GM23338 (cell line): ENCODE data around the gene HTR4. TPM values are rescaled to one million over a fixed set of nuclear protein-coding genes. Genes with fewer than 3 reads are reported as not detected.

ENCODE experiments used
- ATAC-seq: fragments of 200-7000 bp; cut with Tn5 transposase; 3 replicates; pipeline ENCODE4 v1.9.1; 2020
- DNase-seq: peaks from one replicate; pipeline ENCODE4 v3.0.0-alpha.2; 2015; ENCODE audit warnings: low spot score
- H2AFZ ChIP-seq: fragments of 200-600 bp; sonication (generic); 2 replicates; pipeline ENCODE4 v1.8.0; 2016; ENCODE audit warnings: antibody characterized with exemption, mild to moderate bottlenecking, moderate library complexity
- H3F3A ChIP-seq: fragments of 200-600 bp; sonication (generic); replicated peaks from 2 replicates; pipeline ENCODE4 v1.8.0; 2017; ENCODE audit warnings: antibody characterized with exemption, mixed run types, low read depth
- H3K27ac ChIP-seq: fragments of 200-600 bp; sonication (generic); 2 replicates; pipeline ENCODE4 v1.6.1; 2016; ENCODE audit warnings: low read depth
- H3K27me3 ChIP-seq: fragments of 200-600 bp; sonication (generic); 2 replicates; pipeline ENCODE4 v1.8.0; 2016; ENCODE audit warnings: mild to moderate bottlenecking, mixed run types, moderate library complexity; ENCODE audit not compliant: insufficient read depth
- H3K36me3 ChIP-seq: fragments of 200-600 bp; sonication (generic); 2 replicates; pipeline ENCODE4 v1.8.0; 2016; ENCODE audit warnings: mild to moderate bottlenecking; ENCODE audit not compliant: insufficient read depth
- H3K4me1 ChIP-seq: fragments of 200-600 bp; sonication (generic); 2 replicates; pipeline ENCODE4 v1.8.0; 2016; ENCODE audit warnings: mild to moderate bottlenecking, moderate library complexity; ENCODE audit not compliant: insufficient read depth
- H3K4me2 ChIP-seq: fragments of 200-600 bp; sonication (generic); 2 replicates; pipeline ENCODE4 v1.7.1; 2017; ENCODE audit warnings: mixed run types
- H3K4me3 ChIP-seq: fragments of 200-600 bp; sonication (generic); 2 replicates; pipeline ENCODE4 v1.6.1; 2016; ENCODE audit warnings: mixed run types
- H3K79me2 ChIP-seq: fragments of 200-600 bp; sonication (generic); replicated peaks from 2 replicates; pipeline ENCODE4 v1.8.0; 2017; ENCODE audit warnings: mild to moderate bottlenecking; ENCODE audit not compliant: insufficient read depth
- H3K9me2 ChIP-seq: fragments of 200-600 bp; sonication (generic); 2 replicates; pipeline ENCODE4 v1.8.0; 2017; ENCODE audit not compliant: insufficient read depth
- H4K20me1 ChIP-seq: fragments of 200-600 bp; sonication (generic); replicated peaks from 2 replicates; pipeline ENCODE4 v1.8.0; 2017; ENCODE audit warnings: mild to moderate bottlenecking; ENCODE audit not compliant: insufficient read depth
- H3K27ac Mint-ChIP-seq: 2 replicates; pipeline ENCODE4 v1.8.0; 2020; ENCODE audit warnings: inconsistent platforms, mild to moderate bottlenecking, moderate library complexity, mixed read lengths
- H3K27me3 Mint-ChIP-seq: 3 replicates; pipeline ENCODE4 v1.8.0; 2022; ENCODE audit warnings: low read depth, mild to moderate bottlenecking, moderate library complexity, mixed read lengths, inconsistent platforms; ENCODE audit not compliant: insufficient read depth, poor library complexity
- H3K36me3 Mint-ChIP-seq: 3 replicates; pipeline ENCODE4 v1.8.0; 2021; ENCODE audit warnings: low read depth, mild to moderate bottlenecking, inconsistent platforms, moderate library complexity, mixed read lengths
- H3K4me1 Mint-ChIP-seq: 3 replicates; pipeline ENCODE4 v1.8.0; 2020; ENCODE audit warnings: mild to moderate bottlenecking, inconsistent platforms, mixed read lengths
- H3K4me3 Mint-ChIP-seq: 3 replicates; pipeline ENCODE4 v1.8.0; 2021; ENCODE audit warnings: moderate library complexity, mild to moderate bottlenecking, inconsistent platforms, mixed read lengths
- H3K9me3 Mint-ChIP-seq: 3 replicates; pipeline ENCODE4 v1.8.0; 2020; ENCODE audit warnings: moderate library complexity, mild to moderate bottlenecking, inconsistent platforms, mixed read lengths
- CREB1 ChIP-seq: fragments of 250-450 bp; sonication (Bioruptor Pico); IDR thresholded peaks from 2 replicates; pipeline ENCODE4 v1.5.0; 2020; ENCODE audit warnings: low read depth, mild to moderate bottlenecking, moderate library complexity
- CTCF ChIP-seq, 2 experiments: fragments of 200-600 bp in 1 of 2; sonication (generic) in 1 of 2; conservative IDR thresholded peaks; 2 replicates each; pipeline versions ENCODE4 v1.5.1 to v1.6.1; 2016 to 2017; ENCODE audit warnings: antibody characterized with exemption in 2 of 2, low read depth in 2 of 2, mild to moderate bottlenecking in 2 of 2, moderate library complexity in 1 of 2
- ETS1 ChIP-seq: IDR thresholded peaks from 2 replicates; pipeline ENCODE4 v1.6.1; 2016; ENCODE audit warnings: antibody characterized with exemption
- EZH2 ChIP-seq: fragments of 200-600 bp; sonication (generic); IDR thresholded peaks from one replicate; pipeline ENCODE4 v1.8.0; 2017; ENCODE audit warnings: antibody characterized with exemption, mild to moderate bottlenecking, low read depth; ENCODE audit not compliant: unreplicated experiment
- EZH2phosphoT487 ChIP-seq: fragments of 200-600 bp; sonication (generic); IDR thresholded peaks from one replicate; pipeline ENCODE4 v1.8.1; 2018; ENCODE audit warnings: antibody characterized with exemption; ENCODE audit not compliant: unreplicated experiment
- JUNB ChIP-seq: IDR thresholded peaks from one replicate; pipeline ENCODE4 v1.6.1; 2016; ENCODE audit warnings: antibody characterized with exemption; ENCODE audit not compliant: unreplicated experiment
- NANOG ChIP-seq: IDR thresholded peaks from 2 replicates; pipeline ENCODE4 v1.6.1; 2016; ENCODE audit warnings: antibody characterized with exemption, borderline replicate concordance
- POLR2AphosphoS5 ChIP-seq: IDR thresholded peaks from 2 replicates; pipeline ENCODE4 v1.6.1; 2016; ENCODE audit warnings: antibody characterized with exemption, low read depth
- REST ChIP-seq: IDR thresholded peaks from one replicate; pipeline ENCODE4 v1.6.1; 2018; ENCODE audit warnings: antibody characterized with exemption; ENCODE audit not compliant: unreplicated experiment
- STAT1 ChIP-seq: IDR thresholded peaks from one replicate; pipeline ENCODE4 v1.6.1; 2016; ENCODE audit warnings: antibody characterized with exemption; ENCODE audit not compliant: unreplicated experiment
- ZNF114 ChIP-seq: fragments of 250-450 bp; sonication (Bioruptor Pico); IDR thresholded peaks from 2 replicates; pipeline ENCODE4 v1.5.0; 2020; ENCODE audit warnings: mild to moderate bottlenecking, moderate library complexity
- ZNF331 ChIP-seq: fragments of 250-450 bp; sonication (Bioruptor Pico); IDR thresholded peaks from 2 replicates; pipeline ENCODE4 v1.5.0; 2020; ENCODE audit warnings: low read depth, mild to moderate bottlenecking, moderate library complexity
- polyA plus RNA-seq: library from polyadenylated mRNA; unstranded; fragments of >200 nt; fragmentation: Nextera tagmentation; extraction: Ambion mirVana; gene quantifications from 2 replicates; pipeline ENCODE4 v1.2.1, GENCODE V29; 2016
- total RNA-seq: library from RNA; depleted of rRNA; stranded (reverse); fragments of >200 nt; shearing (Covaris generic); gene quantifications from 2 replicates; pipeline ENCODE4 v1.2.3, GENCODE V29; 2014

HTR4 gene
- total and polyA plus RNA-seq, 2 experiments from 2014 or later = 0.10 TPM; not detected in 1

GRCh38 chr5:148653291-148653835 is 964 bp downstream of the HTR4 start:
- TF ChIP-seq ZNF114 (CRISPR knock-in tag) (no peak), EZH2 (no peak), ZNF331 (CRISPR knock-in tag) (no peak), CREB1 (no peak), ETS1 (no peak), CTCF (conservative IDR thresholded peaks at IDR 0.05; ENCODE audit: low read depth in 2 of 2) (no peak), STAT1 (no peak), EZH2phosphoT487 (no peak), NANOG (no peak), JUNB (no peak), POLR2AphosphoS5 (no peak), REST (no peak)
- H3K36me3 Mint-ChIP-seq = no peaks in the 10 kb centered on the region
- H3K9me2 ChIP-seq = no peaks in the 10 kb centered on the region
- no peaks in the 10 kb centered on the region for H3F3A ChIP-seq
- H3K4me2 ChIP-seq = peak overlapping the region; percentile 80
- H3K36me3 ChIP-seq = no peaks in the 10 kb centered on the region
- peaks cover 3% of the 10 kb centered on the region; the same call in 1 of the 3 replicates for H3K4me1 Mint-ChIP-seq
- H3K4me3 Mint-ChIP-seq = peak overlapping the region; percentile 68
- peaks cover 23% of the 10 kb centered on the region for H3K27me3 Mint-ChIP-seq
- H3K27me3 ChIP-seq = peaks cover 49% of the 10 kb centered on the region
- H3K27ac Mint-ChIP-seq = no peak overlapping the region
- H2AFZ ChIP-seq = peak overlapping the region; percentile 84; the same call in 1 of the 2 replicates
- no peaks in the 10 kb centered on the region for H3K4me1 ChIP-seq
- DNase-seq (peak; percentile 15), ATAC-seq (peak; percentile 15)
- H3K9me3 Mint-ChIP-seq = no peaks in the 10 kb centered on the region
- no peaks in the 10 kb centered on the region for H4K20me1 ChIP-seq
- H3K79me2 ChIP-seq = no peaks in the 10 kb centered on the region
- H3K27ac ChIP-seq = no peak overlapping the region
- peak overlapping the region; percentile 70 for H3K4me3 ChIP-seq
